Ishikawa (cell line): ENCODE results near the gene POLR1E.

Experiments
- CEBPB ChIP-seq: IDR thresholded peaks from 2 replicates; pipeline ENCODE4 v1.6.1; 2012
- CREB1 ChIP-seq: IDR thresholded peaks from 2 replicates; pipeline ENCODE4 v1.6.1; 2012; ENCODE audit warnings: low read depth
- EGR1 ChIP-seq: IDR thresholded peaks from 2 replicates; pipeline ENCODE4 v1.6.1; 2012
- EP300 ChIP-seq: IDR thresholded peaks from 2 replicates; pipeline ENCODE4 v1.6.1; 2012; ENCODE audit warnings: borderline replicate concordance
- FOXM1 ChIP-seq: IDR thresholded peaks from 2 replicates; pipeline ENCODE4 v1.6.1; 2012; ENCODE audit warnings: low read depth, borderline replicate concordance
- MAX ChIP-seq: IDR thresholded peaks from 2 replicates; pipeline ENCODE4 v1.6.1; 2012
- NFIC ChIP-seq: IDR thresholded peaks from 2 replicates; pipeline ENCODE4 v1.6.1; 2012
- RAD21 ChIP-seq: IDR thresholded peaks from 2 replicates; pipeline ENCODE4 v1.6.1; 2012; ENCODE audit warnings: low read depth
- REST ChIP-seq: IDR thresholded peaks from 2 replicates; pipeline ENCODE4 v1.6.1; 2012; ENCODE audit warnings: low read depth, mild to moderate bottlenecking
- TAF1 ChIP-seq: IDR thresholded peaks from 2 replicates; pipeline ENCODE4 v1.6.1; 2012; ENCODE audit warnings: low read depth, mild to moderate bottlenecking
- TCF12 ChIP-seq: IDR thresholded peaks from 2 replicates; pipeline ENCODE4 v1.6.1; 2012; ENCODE audit warnings: low read depth
- TEAD4 ChIP-seq: IDR thresholded peaks from 2 replicates; pipeline ENCODE4 v1.6.1; 2012
- USF1 ChIP-seq: IDR thresholded peaks from 2 replicates; pipeline ENCODE4 v1.6.1; 2012
- YY1 ChIP-seq: IDR thresholded peaks from 2 replicates; pipeline ENCODE4 v1.6.1; 2012; ENCODE audit warnings: low read depth
- ZBTB7A ChIP-seq: IDR thresholded peaks from 2 replicates; pipeline ENCODE4 v1.6.1; 2012; ENCODE audit warnings: low read depth

POLR1E gene

GRCh38 chr9:37444890-37445289 is 40.9 kb upstream of the POLR1E start:
- TF ChIP-seq ZBTB7A (no peak), TAF1 (no peak), TCF12 (no peak), REST (no peak), CREB1 (no peak), MAX (no peak), NFIC (no peak), CEBPB (no peak), RAD21 (no peak), FOXM1 (no peak), USF1 (no peak), YY1 (no peak), TEAD4 (no peak)

GRCh38 chr9:37445832-37446231 is 39.9 kb upstream of the POLR1E start:
- TF ChIP-seq FOXM1 (no peak), USF1 (no peak), CREB1 (no peak), TEAD4 (no peak), NFIC (no peak), EGR1 (no peak), CEBPB (no peak), MAX (no peak), RAD21 (no peak), TAF1 (no peak), REST (no peak), YY1 (no peak), TCF12 (no peak), ZBTB7A (no peak), EP300 (no peak)

- TF ChIP-seq TCF12, result no peak
- TF ChIP-seq RAD21, result no peak
- no peak for TF ChIP-seq REST
These were observed 39.3 kb upstream of the POLR1E start for GRCh38 chr9:37446401-37446800.

GRCh38 chr9:37447111-37447510 is 38.6 kb upstream of the POLR1E start:
- TF ChIP-seq CEBPB, result no peak
- TF ChIP-seq USF1, result no peak
- TF ChIP-seq REST, result no peak
- TF ChIP-seq EGR1, result no peak
- TF ChIP-seq TAF1, result no peak
- no peak for TF ChIP-seq MAX
- TF ChIP-seq CREB1, result no peak
- no peak for TF ChIP-seq TEAD4
- TF ChIP-seq TCF12, result no peak
- no peak for TF ChIP-seq RAD21
- TF ChIP-seq YY1, result no peak
- no peak for TF ChIP-seq EP300
- TF ChIP-seq ZBTB7A, result no peak
- TF ChIP-seq FOXM1, result no peak
- TF ChIP-seq NFIC, result no peak
